Tibial nerve (tissue), 4 donors: ENCODE results near the gene CKMT2. TPM values are rescaled to one million over a fixed set of nuclear protein-coding genes. Genes with fewer than 3 reads are reported as not detected.

Experiments
- DNase-seq, 2 donors: peaks; one replicate each; pipeline ENCODE4 v3.0.0-alpha.2; 2019; ENCODE audit warnings: low spot score in 2 of 2
- H3K27ac ChIP-seq, 4 donors: fragments of 200-600 bp; sonication (generic) in 3 of 4; one replicate each; pipeline ENCODE4 v1.5.1; 2017 to 2019; ENCODE audit warnings: mild to moderate bottlenecking in 1 of 4
- H3K27me3 ChIP-seq, 2 donors: fragments of 200-600 bp; sonication (generic) in 1 of 2; one replicate each; pipeline versions ENCODE4 v1.5.1 to v1.6.0; 2017 to 2019
- H3K36me3 ChIP-seq, 3 donors: fragments of 200-600 bp; sonication (generic); one replicate each; pipeline ENCODE4 v1.5.1; 2018 to 2019
- H3K4me1 ChIP-seq, 4 donors: fragments of 200-600 bp; sonication (generic) in 3 of 4; one replicate each; pipeline ENCODE4 v1.5.1; 2017 to 2019
- H3K4me3 ChIP-seq, 4 donors: fragments of 200-600 bp; sonication (generic) in 3 of 4; one replicate each; pipeline ENCODE4 v1.5.1; 2017 to 2019; ENCODE audit warnings: mild to moderate bottlenecking in 1 of 4, moderate library complexity in 1 of 4
- H3K9me3 ChIP-seq, 4 donors: fragments of 200-600 bp; sonication (generic) in 3 of 4; one replicate each; pipeline ENCODE4 v1.5.1; 2017 to 2019
- EP300 ChIP-seq, 2 donors: sonication (generic); formaldehyde crosslinking; IDR thresholded peaks; one replicate each; pipeline ENCODE4 v1.6.1; 2017; ENCODE audit warnings: antibody characterized with exemption in 2 of 2, mild to moderate bottlenecking in 1 of 2
- POLR2A ChIP-seq, 2 donors: fragments of 450-650 bp; IDR thresholded peaks; one replicate each; pipeline ENCODE4 v1.6.1; 2017; ENCODE audit warnings: antibody characterized with exemption in 2 of 2, mild to moderate bottlenecking in 2 of 2, moderate library complexity in 2 of 2
- WGBS, 2 donors: methylation state at CpG; one replicate each; pipeline ENCODE4 v1.1.5; 2018; 5-methylcytosine and 5-hydroxymethylcytosine counted together
- total RNA-seq, 4 donors: library from RNA; depleted of rRNA; stranded (reverse); fragments of >200 nt; gene quantifications; one replicate each; pipeline ENCODE4 v1.1.0, GENCODE V29; 2016
- TF ChIP-seq, protein P1 (sequence below), 5 experiments: fragments of 200-600 bp in 3 of 5; fragments of 450-650 bp in 2 of 5; sonication (generic) in 3 of 5; IDR thresholded peaks; one replicate each; pipeline ENCODE4 v1.5.1; 2016 to 2019; ENCODE audit warnings: antibody characterized with exemption in 5 of 5, mild to moderate bottlenecking in 3 of 5, moderate library complexity in 2 of 5

CKMT2 gene
- total RNA-seq, 4 donors from 2014 or later, result 1.8 to 23.7 (median 4.0) TPM

DNA sequence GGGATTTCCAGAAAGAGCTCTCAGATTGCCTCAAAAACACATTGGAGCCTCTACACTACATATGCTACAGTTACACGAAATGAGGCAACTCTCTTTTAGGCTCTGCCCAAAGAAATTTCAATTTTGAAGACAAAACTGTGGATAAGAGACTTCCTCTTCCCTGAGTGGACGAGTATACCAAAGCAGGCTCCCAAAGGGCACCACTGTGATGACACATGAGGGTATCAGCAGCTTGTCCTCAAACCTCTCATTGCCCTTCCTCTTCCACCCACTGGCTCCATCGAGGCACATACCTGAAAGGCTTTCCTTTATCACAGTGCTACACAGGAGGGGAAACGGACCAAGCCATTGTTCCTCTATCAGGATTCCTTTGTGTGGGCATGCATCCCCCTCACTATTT, 11.3 kb downstream of the CKMT2 start:
- 87 to 88% methylated on average over 4 of the region's 4 CpGs for WGBS, 2 donors

DNA sequence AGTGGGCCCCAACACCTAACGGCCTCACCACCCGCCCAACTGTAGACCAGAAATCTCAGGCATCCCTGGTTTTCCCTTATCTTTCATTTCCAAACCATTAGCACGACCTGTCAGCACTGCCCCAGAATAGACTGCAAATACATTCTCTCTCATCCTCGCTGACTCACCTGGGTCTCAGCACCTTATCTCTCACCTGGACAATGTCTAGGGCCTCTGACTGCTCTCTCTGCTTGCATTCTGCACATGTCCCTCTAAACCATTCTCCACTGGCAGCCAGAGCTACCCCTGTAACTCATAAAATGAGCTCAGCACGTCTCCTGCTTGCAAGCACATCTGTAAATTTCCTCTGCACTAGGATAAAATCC, 12.7 kb downstream of the CKMT2 start:
- Histone ChIP-seq H3K27me3 (no peaks in the 10 kb centered on the region), H3K27ac (no peak overlapping the region), H3K9me3 (no peaks in the 10 kb centered on the region), H3K4me3 (no peak overlapping the region), H3K36me3 (peaks cover 0 to 6% (median 0%) of the 10 kb centered on the region in 3 donors), H3K4me1 (peaks cover 0 to 16% (median 0%) of the 10 kb centered on the region in 4 donors)
- WGBS, 2 donors, result 85 to 92% methylated on average over 5 of the region's 5 CpGs
- no peak for DNase-seq
- TF ChIP-seq, protein P1, sequence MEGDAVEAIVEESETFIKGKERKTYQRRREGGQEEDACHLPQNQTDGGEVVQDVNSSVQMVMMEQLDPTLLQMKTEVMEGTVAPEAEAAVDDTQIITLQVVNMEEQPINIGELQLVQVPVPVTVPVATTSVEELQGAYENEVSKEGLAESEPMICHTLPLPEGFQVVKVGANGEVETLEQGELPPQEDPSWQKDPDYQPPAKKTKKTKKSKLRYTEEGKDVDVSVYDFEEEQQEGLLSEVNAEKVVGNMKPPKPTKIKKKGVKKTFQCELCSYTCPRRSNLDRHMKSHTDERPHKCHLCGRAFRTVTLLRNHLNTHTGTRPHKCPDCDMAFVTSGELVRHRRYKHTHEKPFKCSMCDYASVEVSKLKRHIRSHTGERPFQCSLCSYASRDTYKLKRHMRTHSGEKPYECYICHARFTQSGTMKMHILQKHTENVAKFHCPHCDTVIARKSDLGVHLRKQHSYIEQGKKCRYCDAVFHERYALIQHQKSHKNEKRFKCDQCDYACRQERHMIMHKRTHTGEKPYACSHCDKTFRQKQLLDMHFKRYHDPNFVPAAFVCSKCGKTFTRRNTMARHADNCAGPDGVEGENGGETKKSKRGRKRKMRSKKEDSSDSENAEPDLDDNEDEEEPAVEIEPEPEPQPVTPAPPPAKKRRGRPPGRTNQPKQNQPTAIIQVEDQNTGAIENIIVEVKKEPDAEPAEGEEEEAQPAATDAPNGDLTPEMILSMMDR (IDR thresholded peaks at IDR 0.05), result no peak
- TF ChIP-seq EP300 (IDR thresholded peaks at IDR 0.05) (no peak), POLR2A (IDR thresholded peaks at IDR 0.05) (no peak)

More for the DNA sequence above, 11.3 kb downstream of the CKMT2 start:
- Histone ChIP-seq H3K27me3 (no peaks in the 10 kb centered on the region), H3K4me3 (no peak overlapping the region), H3K9me3 (no peaks in the 10 kb centered on the region), H3K4me1 (peaks cover 0 to 16% (median 0%) of the 10 kb centered on the region in 4 donors), H3K36me3 (peaks cover 0 to 7% (median 0%) of the 10 kb centered on the region in 3 donors), H3K27ac (no peak overlapping the region)
- TF ChIP-seq, protein P1 (IDR thresholded peaks at IDR 0.05), result no peak
- no peak for TF ChIP-seq EP300 (IDR thresholded peaks at IDR 0.05)
- TF ChIP-seq POLR2A (IDR thresholded peaks at IDR 0.05), result no peak
- no peak for DNase-seq

DNA sequence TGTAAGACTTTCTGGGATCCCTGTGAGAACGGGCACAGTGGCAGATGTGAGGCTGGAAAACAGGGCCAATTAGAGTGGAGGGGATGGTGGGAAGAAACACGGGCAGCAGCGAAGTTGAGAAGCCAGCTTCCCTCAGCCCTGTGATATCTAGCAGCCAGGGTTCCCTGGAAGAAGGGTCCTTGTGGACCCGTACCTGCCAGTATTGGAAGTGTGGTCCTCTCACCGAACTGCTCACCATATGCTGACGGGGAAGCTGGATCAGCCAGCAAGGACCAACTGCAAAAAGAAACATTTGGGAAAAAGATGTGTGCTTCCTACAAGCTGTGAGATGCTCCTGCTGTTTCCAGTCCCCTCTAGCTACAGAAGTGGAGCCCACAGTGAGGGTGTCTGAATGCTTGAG, 13.6 kb downstream of the CKMT2 start:
- 80 to 94% methylated on average over 6 of the region's 6 CpGs for WGBS, 2 donors
- Histone ChIP-seq H3K9me3 (no peaks in the 10 kb centered on the region), H3K36me3 (peaks cover 0 to 6% (median 0%) of the 10 kb centered on the region in 3 donors), H3K27ac (peak overlapping the region in 1 of 4 donors; percentile 59), H3K4me1 (peaks cover 0 to 16% (median 0%) of the 10 kb centered on the region in 4 donors), H3K27me3 (no peaks in the 10 kb centered on the region), H3K4me3 (no peak overlapping the region)
- DNase-seq, result no peak
- TF ChIP-seq EP300 (IDR thresholded peaks at IDR 0.05) (no peak), POLR2A (IDR thresholded peaks at IDR 0.05) (no peak)
- TF ChIP-seq, protein P1 (IDR thresholded peaks at IDR 0.05), result no peak

- no peaks in the 10 kb centered on the region for H3K9me3 ChIP-seq
- peaks cover 0 to 11% (median 0%) of the 10 kb centered on the region in 3 donors for H3K36me3 ChIP-seq
- peaks cover 0 to 16% (median 0%) of the 10 kb centered on the region in 4 donors for H3K4me1 ChIP-seq
- H3K4me3 ChIP-seq, result no peak overlapping the region
- TF ChIP-seq, protein P1 (IDR thresholded peaks at IDR 0.05), result no peak
- TF ChIP-seq POLR2A (IDR thresholded peaks at IDR 0.05), result no peak
- no peak for TF ChIP-seq EP300 (IDR thresholded peaks at IDR 0.05)
- H3K27ac ChIP-seq, result peak overlapping the region in 2 of 4 donors; percentile 26 to 59
- DNase-seq, result no peak
- H3K27me3 ChIP-seq, result no peaks in the 10 kb centered on the region
- 42 to 56% methylated on average over 3 of the region's 3 CpGs for WGBS, 2 donors
These were observed 14.4 kb downstream of the CKMT2 start for GRCh38 chr5:81247441-81247972.

DNA sequence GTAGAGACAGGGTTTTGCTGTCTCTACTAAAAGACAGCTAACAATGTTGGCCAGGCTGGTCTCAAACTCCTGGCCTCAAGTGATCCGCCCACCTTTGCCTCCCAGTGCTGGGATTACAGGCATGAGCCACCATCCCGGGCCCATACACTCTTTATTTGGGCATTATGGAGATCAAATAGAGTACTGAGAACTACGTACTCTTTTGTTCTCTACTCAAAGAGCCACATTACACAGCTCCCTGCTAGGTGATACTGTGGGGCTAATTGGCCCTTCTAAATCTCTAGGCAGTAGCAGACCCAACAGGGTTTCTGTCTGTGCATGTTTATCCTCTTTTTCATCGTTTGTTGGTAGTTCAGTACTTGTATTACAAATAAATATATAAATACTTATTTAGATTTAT, 16.1 kb downstream of the CKMT2 start:
- TF ChIP-seq, protein P1 (IDR thresholded peaks at IDR 0.05), result no peak
- TF ChIP-seq POLR2A (IDR thresholded peaks at IDR 0.05) (no peak), EP300 (IDR thresholded peaks at IDR 0.05) (no peak)
- no peak overlapping the region for H3K27ac ChIP-seq
- 75 to 76% methylated on average over 4 of the region's 4 CpGs for WGBS, 2 donors
- H3K36me3 ChIP-seq, result peaks cover 0 to 19% (median 0%) of the 10 kb centered on the region in 3 donors
- no peak overlapping the region for H3K4me3 ChIP-seq
- no peaks in the 10 kb centered on the region for H3K27me3 ChIP-seq
- no peaks in the 10 kb centered on the region for H3K9me3 ChIP-seq
- DNase-seq, result no peak
- peaks cover 0 to 16% (median 0%) of the 10 kb centered on the region in 4 donors for H3K4me1 ChIP-seq
